ENCODE data around the gene ENTPD1.

DNA sequence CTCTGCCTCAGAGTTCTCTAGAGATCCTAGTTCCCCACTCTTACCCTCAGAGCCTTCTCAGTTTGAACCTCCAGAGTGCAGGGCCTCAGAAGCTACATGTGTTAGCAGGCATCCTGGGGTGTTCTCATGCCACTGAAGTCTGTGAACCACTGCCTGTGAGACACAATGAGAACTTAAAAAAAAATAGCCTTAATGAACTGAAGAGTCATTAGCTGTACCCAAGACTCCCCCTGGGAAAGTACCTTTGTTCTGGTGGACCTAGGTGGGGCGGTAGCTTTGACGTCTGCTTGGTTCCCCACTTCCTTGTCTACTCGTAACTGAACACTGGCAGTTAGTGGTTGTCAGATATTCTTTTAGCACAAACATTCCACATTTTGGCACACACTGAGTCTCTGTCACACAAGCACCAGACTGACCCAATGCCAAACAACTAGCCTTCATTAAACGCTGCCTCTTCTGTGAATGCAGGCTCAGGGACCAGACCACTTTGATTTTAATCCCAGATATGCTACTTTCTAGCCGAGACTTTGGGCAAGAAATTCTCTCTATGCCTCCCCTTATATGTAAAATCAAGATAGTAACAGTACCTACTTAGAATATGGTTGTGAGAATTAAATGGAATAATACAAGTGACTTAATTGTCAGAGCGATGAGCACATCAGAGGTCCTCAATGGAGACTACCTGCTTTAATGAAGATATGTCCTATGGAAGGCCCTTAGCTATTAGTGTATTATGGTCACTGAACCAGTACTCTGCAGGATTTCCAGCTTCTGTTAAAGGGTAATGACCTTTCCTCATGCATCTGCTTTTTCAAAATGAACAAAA, 76.5 kb downstream of the ENTPD1 start:
- no peak for TF ChIP-seq ZNF239 (CRISPR knock-in tag; IDR thresholded peaks at IDR 0.05)
- no peak for TF ChIP-seq GTF2F1 (IDR thresholded peaks at IDR 0.05; ENCODE audit: low read depth, low read length)

All from K562 (cell line).